GM18868 (cell line): Measurements from ENCODE around the gene SPSB3.

Experiments used
- ATAC-seq: cut with Tn5 transposase; IDR thresholded peaks from one replicate; pipeline ENCODE4 v1.9.1; 2021; ENCODE audit warnings: mild to moderate bottlenecking, moderate library complexity; ENCODE audit not compliant: unreplicated experiment

SPSB3 gene

GRCh38 chr16:1782408-1783264 lies at the start of gene SPSB3, which contains the start of gene NUBP2:
TSS of gene SPSB3 (minus strand) at chr16:1782571. CDS start at chr16:1781483, 1,088 bp downstream.
TSS of gene NUBP2 (plus strand) at chr16:1782960. CDS start at chr16:1783021, 61 bp downstream.
- ATAC-seq, result peak; percentile 84

GRCh38 chr16:1831186-1832075 lies 49.1 kb upstream of the SPSB3 start:
- no peak for ATAC-seq

DNA sequence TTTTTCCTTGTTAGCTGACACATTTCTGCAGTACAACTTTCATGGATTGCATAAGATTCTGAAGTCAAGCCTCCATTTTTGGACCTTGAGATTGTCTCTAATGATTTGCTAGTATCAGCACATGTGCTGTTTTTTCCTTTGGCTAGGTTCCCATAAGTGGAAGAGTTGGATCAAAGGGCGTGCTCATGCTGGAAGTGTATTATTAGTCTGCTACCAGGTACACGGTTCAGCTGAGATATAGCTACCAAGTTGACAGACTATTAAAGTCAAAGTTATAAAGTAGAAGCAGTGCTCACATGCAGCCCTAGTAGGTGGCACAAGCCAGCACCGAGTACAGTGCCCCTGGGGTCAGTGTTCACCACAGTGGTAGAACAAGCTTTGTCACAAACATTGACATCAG lies 47.8 kb upstream of the SPSB3 start:
- ATAC-seq, result no peak

DNA sequence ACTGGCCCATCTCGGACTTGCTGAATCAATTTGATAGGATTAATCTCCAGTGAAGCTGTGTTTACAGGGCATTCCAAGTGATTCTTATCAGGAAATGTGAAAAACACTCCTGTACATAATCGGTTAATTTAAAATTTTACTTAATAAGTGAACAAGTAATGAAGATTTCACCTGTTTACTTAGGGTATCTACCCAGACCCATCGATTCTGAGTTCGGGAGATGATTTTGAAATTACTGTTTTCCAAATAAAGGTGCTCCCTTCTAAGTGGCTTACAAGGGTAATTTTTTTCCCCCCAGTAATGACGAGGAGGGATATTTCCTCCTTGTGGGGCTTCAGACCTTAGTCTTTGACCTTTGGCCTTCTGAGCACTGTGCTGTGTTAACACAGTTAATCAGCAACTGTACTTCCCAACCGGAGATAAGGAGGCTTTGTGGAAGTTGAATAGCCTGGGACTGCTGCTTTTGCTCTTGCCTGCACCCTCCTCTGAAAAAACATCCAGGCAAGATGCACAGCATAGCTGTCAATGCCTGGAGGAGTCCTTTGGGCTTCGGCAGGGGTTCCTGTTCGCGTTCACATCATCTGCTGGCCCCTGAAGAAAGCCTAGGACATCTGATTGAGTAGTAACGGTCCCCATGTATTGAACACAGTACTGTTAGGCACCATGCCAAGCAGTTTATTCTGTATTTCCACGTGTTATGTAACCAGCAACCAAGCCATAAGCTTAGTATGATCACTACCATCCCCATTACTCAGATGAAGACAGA lies 46.5 kb upstream of the SPSB3 start:
- ATAC-seq, result no peak

DNA sequence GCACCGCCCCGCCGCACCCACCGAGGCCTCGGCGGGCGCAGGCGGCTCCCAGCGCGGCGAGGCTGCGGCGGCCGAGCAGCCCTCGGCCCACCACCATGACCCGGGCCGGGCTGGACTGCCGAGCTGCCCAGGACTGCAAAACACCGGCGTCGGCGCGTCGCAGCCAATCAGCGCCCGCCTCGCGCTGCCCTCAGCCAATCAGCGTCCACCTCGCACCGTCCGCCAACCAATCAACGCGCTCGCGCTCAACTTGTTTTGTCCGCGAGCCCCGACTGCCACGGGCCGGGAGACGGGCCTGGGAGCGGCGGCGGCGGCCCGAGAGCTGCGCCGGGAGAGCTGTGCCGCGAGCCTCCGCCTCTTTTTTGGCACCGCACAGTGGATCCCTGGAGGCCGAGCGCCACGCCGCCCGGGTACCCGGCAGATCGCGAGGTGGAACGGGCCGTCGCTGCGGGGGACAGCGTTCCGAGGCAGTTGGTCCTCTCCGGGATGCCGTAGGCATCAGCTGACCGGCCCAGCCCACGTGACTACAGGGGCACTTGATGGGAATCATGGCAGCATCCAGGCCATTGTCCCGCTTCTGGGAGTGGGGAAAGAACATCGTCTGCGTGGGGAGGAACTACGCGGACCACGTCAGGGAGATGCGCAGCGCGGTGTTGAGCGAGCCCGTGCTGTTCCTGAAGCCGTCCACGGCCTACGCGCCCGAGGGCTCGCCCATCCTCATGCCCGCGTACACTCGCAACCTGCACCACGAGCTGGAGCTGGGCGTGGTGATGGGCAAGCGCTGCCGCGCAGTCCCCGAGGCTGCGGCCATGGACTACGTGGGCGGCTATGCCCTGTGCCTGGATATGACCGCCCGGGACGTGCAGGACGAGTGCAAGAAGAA lies 44.6 kb upstream of the SPSB3 start, which contains the start of the genes FAHD1 and HAGH:
Gene FAHD1 (plus strand): TSS at position 516 of the 883 bp plus-strand sequence. CDS start 33 bp downstream, at position 549.
Gene HAGH (minus strand): TSS at position 135 of the 883 bp plus-strand sequence. CDS start 38 bp downstream, at position 97.
- peak; percentile 82 for ATAC-seq

GRCh38 chr16:1825864-1826690 lies 43.7 kb upstream of the SPSB3 start:
- ATAC-seq, result peak; percentile 55

GRCh38 chr16:1825381-1825863 lies 43.1 kb upstream of the SPSB3 start:
- ATAC-seq, result no peak

GRCh38 chr16:1823821-1824220 lies 41.5 kb upstream of the SPSB3 start:
- ATAC-seq, result no peak

- no peak for ATAC-seq
Observed at GRCh38 chr16:1822801-1823200, 40.4 kb upstream of the SPSB3 start.

GRCh38 chr16:1821861-1822611 lies 39.7 kb upstream of the SPSB3 start:
- ATAC-seq, result no peak

DNA sequence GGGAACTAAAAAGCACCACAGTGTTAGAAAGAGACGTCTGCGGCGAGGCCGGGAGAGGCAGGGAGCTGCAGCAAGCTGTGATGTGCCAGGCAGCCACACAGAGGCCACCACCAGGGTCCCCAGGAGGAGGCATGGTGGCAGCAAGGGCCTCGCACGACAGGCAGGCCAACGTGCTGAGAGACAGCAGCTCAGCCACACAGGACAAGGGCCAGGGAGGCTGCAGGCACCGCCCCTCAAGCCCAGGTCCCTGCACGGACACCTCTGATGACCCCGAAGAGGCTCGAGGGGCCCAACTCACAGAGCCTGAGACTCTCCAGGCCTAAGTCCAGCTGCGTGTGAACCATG lies 38.5 kb upstream of the SPSB3 start:
- no peak for ATAC-seq

DNA sequence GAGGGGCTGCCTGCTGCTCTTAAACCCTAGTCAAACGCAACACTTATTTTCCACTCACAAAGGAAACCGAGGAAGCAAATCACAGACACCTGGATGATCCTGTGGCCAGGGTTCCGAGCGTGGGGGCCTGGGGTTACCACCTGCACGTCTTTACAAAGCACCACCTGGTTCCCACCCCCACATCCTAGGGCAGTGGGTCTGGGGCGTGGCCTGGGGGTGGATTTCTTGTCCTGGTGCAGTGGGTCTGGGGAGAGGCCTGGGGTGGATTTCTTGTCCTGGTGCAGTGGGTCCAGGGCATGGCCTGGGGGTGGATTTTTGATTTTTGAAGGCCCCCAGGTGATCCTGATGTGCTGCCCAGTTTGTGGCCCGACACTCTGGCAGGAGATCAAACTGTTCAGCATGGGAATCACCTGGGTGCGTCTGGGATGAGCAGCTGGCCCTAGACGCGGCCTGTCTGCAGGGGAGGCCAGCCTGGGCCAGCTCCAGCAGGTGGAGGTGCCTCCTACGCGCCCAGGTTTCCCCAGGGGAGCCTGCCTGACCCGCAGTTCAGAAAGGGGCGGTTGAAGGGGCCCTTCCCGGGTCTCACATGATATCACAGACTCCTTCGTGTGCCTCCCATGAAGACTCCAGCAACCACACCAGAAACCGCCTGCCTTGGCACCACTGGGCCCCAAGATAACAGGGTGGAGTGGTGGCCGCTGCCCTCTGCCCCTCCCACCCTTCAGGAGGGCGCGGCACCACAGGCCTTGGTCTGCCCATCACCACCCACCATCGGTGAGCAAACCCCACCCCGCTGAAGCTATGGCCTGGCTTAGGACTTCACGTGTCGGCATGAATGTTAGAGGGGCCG lies 38.0 kb upstream of the SPSB3 start:
- no peak for ATAC-seq

- ATAC-seq, result no peak
Observed at GRCh38 chr16:1819611-1820010, 37.2 kb upstream of the SPSB3 start.

GRCh38 chr16:1818873-1819525 lies 36.6 kb upstream of the SPSB3 start:
- ATAC-seq, result no peak

DNA sequence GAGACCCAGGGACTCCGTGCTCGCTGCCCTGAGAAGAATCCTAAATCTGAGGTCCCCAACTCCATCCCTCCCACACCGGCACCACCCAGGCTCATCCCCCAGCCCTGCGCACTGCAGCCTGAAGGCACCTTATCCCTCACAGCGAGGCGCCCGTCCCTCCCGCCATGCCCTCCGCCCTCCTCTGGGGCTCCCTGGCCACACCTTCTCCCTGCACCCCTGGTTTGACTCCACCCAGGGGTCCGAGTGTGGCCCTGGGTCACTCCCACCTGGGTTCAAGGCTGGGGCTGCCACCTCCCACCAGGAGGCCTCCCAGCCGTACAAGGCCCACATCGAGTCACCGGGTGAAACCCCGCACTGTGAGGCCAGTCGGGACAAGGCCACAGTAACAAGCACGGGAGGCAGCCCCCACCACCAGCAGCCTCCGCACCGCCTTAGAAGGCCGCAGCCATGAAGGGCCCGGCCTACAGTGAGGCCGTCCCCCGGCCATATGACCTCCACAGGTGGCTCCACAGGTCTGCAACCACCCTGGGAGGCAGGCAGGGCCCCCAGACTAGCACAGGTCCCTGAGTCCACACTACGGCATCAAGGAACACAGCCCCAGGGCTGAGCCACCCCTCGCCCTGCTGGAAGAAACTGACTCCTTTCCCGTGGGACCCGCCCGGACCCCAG lies 36.0 kb upstream of the SPSB3 start:
- ATAC-seq, result no peak

GRCh38 chr16:1817716-1818115 lies 35.3 kb upstream of the SPSB3 start:
- no peak for ATAC-seq
